Upper lobe of left lung (tissue), 4 donors: ENCODE data around the gene PHKB.

Experiments
- POLR2A ChIP-seq, 4 donors: fragments of 450-650 bp; IDR thresholded peaks; one replicate each; pipeline ENCODE4 v1.5.1; 2016 to 2017; ENCODE audit warnings: antibody characterized with exemption in 4 of 4, mild to moderate bottlenecking in 2 of 4
- TF ChIP-seq, protein P1 (sequence below), 6 experiments: fragments of 450-650 bp in 4 of 6; fragments of 200-600 bp in 2 of 6; sonication (generic) in 2 of 6; IDR thresholded peaks; one replicate each; pipeline ENCODE4 v1.5.1; 2016 to 2019; ENCODE audit warnings: antibody characterized with exemption in 6 of 6

DNA sequence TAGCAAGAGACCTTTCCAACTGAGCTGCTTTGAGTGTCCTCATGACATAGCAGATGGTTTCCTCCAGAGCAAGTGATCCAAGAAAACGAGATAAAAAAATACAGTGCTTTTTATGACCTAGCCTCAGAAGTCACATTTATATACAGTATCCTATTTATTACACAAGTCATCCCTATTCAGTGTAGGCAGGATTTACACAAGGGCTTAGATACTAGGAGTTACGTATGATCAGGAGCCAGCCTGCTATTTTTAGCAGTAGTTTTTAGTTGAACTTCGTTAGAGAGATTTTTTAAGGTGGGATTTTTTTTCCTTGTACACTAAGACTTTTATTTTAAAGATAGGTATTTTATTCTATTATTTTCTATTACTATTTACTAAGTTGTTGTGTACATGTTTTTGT, 58.4 kb downstream of the PHKB start:
- no peak for TF ChIP-seq POLR2A (IDR thresholded peaks at IDR 0.05)
- TF ChIP-seq, protein P1, sequence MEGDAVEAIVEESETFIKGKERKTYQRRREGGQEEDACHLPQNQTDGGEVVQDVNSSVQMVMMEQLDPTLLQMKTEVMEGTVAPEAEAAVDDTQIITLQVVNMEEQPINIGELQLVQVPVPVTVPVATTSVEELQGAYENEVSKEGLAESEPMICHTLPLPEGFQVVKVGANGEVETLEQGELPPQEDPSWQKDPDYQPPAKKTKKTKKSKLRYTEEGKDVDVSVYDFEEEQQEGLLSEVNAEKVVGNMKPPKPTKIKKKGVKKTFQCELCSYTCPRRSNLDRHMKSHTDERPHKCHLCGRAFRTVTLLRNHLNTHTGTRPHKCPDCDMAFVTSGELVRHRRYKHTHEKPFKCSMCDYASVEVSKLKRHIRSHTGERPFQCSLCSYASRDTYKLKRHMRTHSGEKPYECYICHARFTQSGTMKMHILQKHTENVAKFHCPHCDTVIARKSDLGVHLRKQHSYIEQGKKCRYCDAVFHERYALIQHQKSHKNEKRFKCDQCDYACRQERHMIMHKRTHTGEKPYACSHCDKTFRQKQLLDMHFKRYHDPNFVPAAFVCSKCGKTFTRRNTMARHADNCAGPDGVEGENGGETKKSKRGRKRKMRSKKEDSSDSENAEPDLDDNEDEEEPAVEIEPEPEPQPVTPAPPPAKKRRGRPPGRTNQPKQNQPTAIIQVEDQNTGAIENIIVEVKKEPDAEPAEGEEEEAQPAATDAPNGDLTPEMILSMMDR (IDR thresholded peaks at IDR 0.05): no peak
